SK-N-MC (cell line): ENCODE data around the gene ORM1.

Experiments used
- EZH2 ChIP-seq: fragments of 200-600 bp; sonication (generic); IDR thresholded peaks from one replicate; pipeline ENCODE4 v1.6.1; 2017; ENCODE audit warnings: antibody characterized with exemption
- POLR2AphosphoS5 ChIP-seq: IDR thresholded peaks from 2 replicates; pipeline ENCODE4 v1.6.1; 2012; ENCODE audit warnings: mild to moderate bottlenecking, low read depth, low read length, borderline replicate concordance

- TF ChIP-seq POLR2AphosphoS5, result no peak
- no peak for TF ChIP-seq EZH2
Measured at GRCh38 chr9:114375386-114376175, 52.7 kb downstream of the ORM1 start.
